ENCODE measurements around the gene HVCN1. TPM values are rescaled to one million over a fixed set of nuclear protein-coding genes. Genes with fewer than 3 reads are reported as not detected.

The HVCN1 gene
- total and polyA plus RNA-seq, 2 donors from 2014 or later = 4.7 to 7.1 TPM

GRCh38 chr12:110661337-110661972 is 27.5 kb downstream of the HVCN1 start:
- H3K9ac ChIP-seq (ENCODE audit: low read length in 3 of 3) = no peak overlapping the region
- no peaks in the 10 kb centered on the region for H3K4me1 ChIP-seq (ENCODE audit: control insufficient read depth in 2 of 3, insufficient read depth in 2 of 3, low read depth in 1 of 3, low read length in 3 of 3)
- no peaks in the 10 kb centered on the region for H3K27me3 ChIP-seq (ENCODE audit: control insufficient read depth, insufficient read depth, low read length)
- H3K36me3 ChIP-seq (ENCODE audit: control insufficient read depth in 2 of 3, insufficient read depth in 3 of 3, low read length in 3 of 3) = no peaks in the 10 kb centered on the region
- no peak overlapping the region for H3K27ac ChIP-seq (ENCODE audit: low read depth in 2 of 2, low read length in 2 of 2)
- DNase-seq (peak in 1 of 5 donors; percentile 76), FAIRE-seq (no peak)
- no peak for TF ChIP-seq CTCF (IDR thresholded peaks at IDR 0.05; ENCODE audit: borderline replicate concordance, extremely low read depth, insufficient read depth)
- intact Hi-C loops (cut with DNase I) = no loop called here
- no peaks in the 10 kb centered on the region for H3K9me3 ChIP-seq (ENCODE audit: control insufficient read depth in 2 of 3, insufficient read depth in 1 of 3, low read length in 3 of 3)
- no peak overlapping the region for H3K4me3 ChIP-seq (ENCODE audit: low read length in 3 of 3)

GRCh38 chr12:110658878-110659277 is 30.0 kb downstream of the HVCN1 start:
- H3K27ac ChIP-seq (ENCODE audit: low read depth in 2 of 2, low read length in 2 of 2) = no peak overlapping the region
- intact Hi-C loops (cut with DNase I) = no loop called here
- H3K4me3 ChIP-seq (ENCODE audit: low read length in 3 of 3) = no peak overlapping the region
- H3K4me1 ChIP-seq (ENCODE audit: control insufficient read depth in 2 of 3, insufficient read depth in 2 of 3, low read depth in 1 of 3, low read length in 3 of 3) = no peaks in the 10 kb centered on the region
- no peaks in the 10 kb centered on the region for H3K27me3 ChIP-seq (ENCODE audit: control insufficient read depth, insufficient read depth, low read length)
- DNase-seq = no peak
- TF ChIP-seq CTCF (IDR thresholded peaks at IDR 0.05; ENCODE audit: borderline replicate concordance, extremely low read depth, insufficient read depth) = no peak
- no peaks in the 10 kb centered on the region for H3K36me3 ChIP-seq (ENCODE audit: control insufficient read depth in 2 of 3, insufficient read depth in 3 of 3, low read length in 3 of 3)
- no peak overlapping the region for H3K9ac ChIP-seq (ENCODE audit: low read length in 3 of 3)
- no peak for FAIRE-seq
- H3K9me3 ChIP-seq (ENCODE audit: control insufficient read depth in 2 of 3, insufficient read depth in 1 of 3, low read length in 3 of 3) = no peaks in the 10 kb centered on the region

- H3K27me3 ChIP-seq (ENCODE audit: control insufficient read depth, insufficient read depth, low read length) = no peaks in the 10 kb centered on the region
- no peak overlapping the region for H3K9ac ChIP-seq (ENCODE audit: low read length in 3 of 3)
- H3K9me3 ChIP-seq (ENCODE audit: control insufficient read depth in 2 of 3, insufficient read depth in 1 of 3, low read length in 3 of 3) = no peaks in the 10 kb centered on the region
- intact Hi-C loops (cut with DNase I) = no loop called here
- H3K27ac ChIP-seq (ENCODE audit: low read depth in 2 of 2, low read length in 2 of 2) = no peak overlapping the region
- no peaks in the 10 kb centered on the region for H3K36me3 ChIP-seq (ENCODE audit: control insufficient read depth in 2 of 3, insufficient read depth in 3 of 3, low read length in 3 of 3)
- no peaks in the 10 kb centered on the region for H3K4me1 ChIP-seq (ENCODE audit: control insufficient read depth in 2 of 3, insufficient read depth in 2 of 3, low read depth in 1 of 3, low read length in 3 of 3)
- no peak for FAIRE-seq
- H3K4me3 ChIP-seq (ENCODE audit: low read length in 3 of 3) = no peak overlapping the region
- no peak for TF ChIP-seq CTCF (IDR thresholded peaks at IDR 0.05; ENCODE audit: borderline replicate concordance, extremely low read depth, insufficient read depth)
- no peak for DNase-seq
Measured at GRCh38 chr12:110658242-110658641, 30.7 kb downstream of the HVCN1 start.

GRCh38 chr12:110657747-110658146 is 31.2 kb downstream of the HVCN1 start:
- DNase-seq (no peak), FAIRE-seq (no peak)
- H3K4me1 ChIP-seq (ENCODE audit: control insufficient read depth in 2 of 3, insufficient read depth in 2 of 3, low read depth in 1 of 3, low read length in 3 of 3) = no peaks in the 10 kb centered on the region
- H3K9me3 ChIP-seq (ENCODE audit: control insufficient read depth in 2 of 3, insufficient read depth in 1 of 3, low read length in 3 of 3) = no peaks in the 10 kb centered on the region
- TF ChIP-seq CTCF (IDR thresholded peaks at IDR 0.05; ENCODE audit: borderline replicate concordance, extremely low read depth, insufficient read depth) = no peak
- H3K36me3 ChIP-seq (ENCODE audit: control insufficient read depth in 2 of 3, insufficient read depth in 3 of 3, low read length in 3 of 3) = no peaks in the 10 kb centered on the region
- no peak overlapping the region for H3K4me3 ChIP-seq (ENCODE audit: low read length in 3 of 3)
- H3K9ac ChIP-seq (ENCODE audit: low read length in 3 of 3) = no peak overlapping the region
- no peak overlapping the region for H3K27ac ChIP-seq (ENCODE audit: low read depth in 2 of 2, low read length in 2 of 2)
- no peaks in the 10 kb centered on the region for H3K27me3 ChIP-seq (ENCODE audit: control insufficient read depth, insufficient read depth, low read length)
- intact Hi-C loops (cut with DNase I) = no loop called here

All from kidney (tissue), 14 donors.